OCI-LY7 (cell line): ENCODE data around the gene TAS2R38.

Experiments used
- CTCF ChIP-seq: fragments of 200-600 bp; sonication (generic); conservative IDR thresholded peaks from 2 replicates; pipeline ENCODE4 v1.5.1; 2014; ENCODE audit warnings: mild to moderate bottlenecking, antibody characterized with exemption, low read length, moderate library complexity, mixed read lengths
- EZH2phosphoT487 ChIP-seq: fragments of 200-600 bp; sonication (generic); IDR thresholded peaks from 2 replicates; pipeline ENCODE4 v1.6.1; 2018; ENCODE audit warnings: low read depth, borderline replicate concordance, mild to moderate bottlenecking, mixed run types, antibody characterized with exemption, low read length, moderate library complexity, mixed read lengths

- TF ChIP-seq CTCF, result no peak
- no peak for TF ChIP-seq EZH2phosphoT487
These were observed 17.5 kb downstream of the TAS2R38 start for GRCh38 chr7:141956084-141956483.
